AG04450 (cell line): ENCODE results near the gene NPIPA8. TPM values are rescaled to one million over a fixed set of nuclear protein-coding genes. Genes with fewer than 3 reads are reported as not detected.
"Not testable (repeated sequence)": the region's sequence is repeated elsewhere in the genome, so short reads cannot be mapped to it uniquely, and the experiment has no call there.

Experiments used
- CTCF ChIA-PET: fragments of 300-600, 350-600 bp; formaldehyde crosslinking; extraction: SDS; loops from one replicate; lab custom pipeline; 2022; ENCODE audit warnings: antibody characterized with exemption, inconsistent platforms; lab: Charles Lee
- POLR2A ChIA-PET: fragments of 350-600 bp; formaldehyde crosslinking; extraction: SDS; loops from one replicate; lab custom pipeline; 2021; ENCODE audit warnings: antibody characterized with exemption, inconsistent platforms; lab: Yijun Ruan, JAX
- DNase-seq: peaks from one replicate; pipeline ENCODE4 v3.0.0-alpha.2; 2011; ENCODE audit warnings: low read depth, low spot score
- H3K27ac ChIP-seq: one replicate; pipeline ENCODE4 v1.5.1; 2012; ENCODE audit warnings: low read depth, low read length, control low read depth
- H3K27me3 ChIP-seq: one replicate; pipeline ENCODE4 v1.6.0; 2012; ENCODE audit warnings: low read length; ENCODE audit not compliant: control insufficient read depth, insufficient read depth
- H3K4me3 ChIP-seq: 2 replicates; pipeline ENCODE4 v1.5.1; 2011; ENCODE audit warnings: mild to moderate bottlenecking, low read depth, low read length, control low read depth
- H3K9me3 ChIP-seq: 2 replicates; pipeline ENCODE4 v1.5.1; 2012; ENCODE audit warnings: low read length; ENCODE audit not compliant: control insufficient read depth, insufficient read depth
- polyA minus RNA-seq: library from RNA; depleted of rRNA, polyadenylated mRNA; stranded (reverse); fragments of >200 nt; gene quantifications from 2 replicates; pipeline ENCODE4 v1.2.3, GENCODE V29; 2011; rRNA and poly(A)+ RNA removed
- polyA plus RNA-seq: library from polyadenylated mRNA; depleted of rRNA; stranded (reverse); fragments of >200 nt; gene quantifications from 2 replicates; pipeline ENCODE4 v1.2.3, GENCODE V29; 2011; rRNA removed

Gene NPIPA8
- polyA plus RNA-seq (0.81 and 2.4 TPM in 2 replicates), polyA minus RNA-seq (0.26 and 0.28 TPM in 2 replicates)

DNA sequence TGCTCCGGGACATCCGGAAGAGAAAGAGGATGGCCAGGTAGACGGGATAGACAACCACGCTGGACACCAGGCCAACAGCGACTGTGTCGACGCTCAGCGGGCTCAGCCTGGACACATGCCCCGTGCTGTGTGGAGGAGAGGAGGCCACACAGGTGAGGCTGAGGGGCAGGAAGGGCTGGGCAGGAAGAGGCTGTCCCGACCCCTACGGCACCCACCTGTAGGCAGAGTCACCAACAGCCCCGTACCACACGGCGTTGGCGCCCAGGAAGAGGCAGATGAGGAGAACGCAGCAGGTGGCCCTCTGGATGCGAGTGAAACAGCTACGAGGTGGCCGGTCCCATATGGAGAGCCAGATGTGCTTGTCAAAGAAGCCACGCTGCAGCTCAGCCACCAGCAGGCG lies at the start of gene NPIPA8:
TSS of gene NPIPA8 (minus strand) at position 101 of the 400 bp plus-strand sequence. CDS start 4,074 bp downstream, outside the sequence.
- H3K9me3 ChIP-seq, POLR2A ChIA-PET, H3K27me3 ChIP-seq, H3K4me3 ChIP-seq, CTCF ChIA-PET, DNase-seq, H3K27ac ChIP-seq: not testable (repeated sequence)

DNA sequence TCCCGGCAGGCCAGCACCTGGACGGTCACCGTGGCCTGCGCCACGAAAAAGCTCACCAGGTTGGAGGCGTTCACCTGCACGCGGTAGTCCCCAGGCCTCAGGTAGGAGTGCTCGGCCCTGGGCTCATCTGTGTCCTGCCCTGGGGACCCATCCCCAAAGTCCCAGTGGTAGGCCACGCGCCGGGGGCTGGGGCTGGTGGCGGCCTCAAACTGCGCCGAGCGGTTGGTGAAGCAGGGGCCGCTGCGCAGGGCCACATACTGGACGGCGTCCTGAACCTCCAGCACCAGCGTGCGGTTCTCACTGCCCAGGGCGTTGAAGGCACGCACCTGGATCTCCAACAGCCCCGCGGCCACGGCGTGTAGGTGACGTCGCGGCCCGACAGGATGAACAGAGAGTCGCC lies 48.7 kb upstream of the NPIPA8 start:
- H3K4me3 ChIP-seq, DNase-seq, CTCF ChIA-PET, H3K27ac ChIP-seq, POLR2A ChIA-PET, H3K27me3 ChIP-seq, H3K9me3 ChIP-seq: not testable (repeated sequence)

DNA sequence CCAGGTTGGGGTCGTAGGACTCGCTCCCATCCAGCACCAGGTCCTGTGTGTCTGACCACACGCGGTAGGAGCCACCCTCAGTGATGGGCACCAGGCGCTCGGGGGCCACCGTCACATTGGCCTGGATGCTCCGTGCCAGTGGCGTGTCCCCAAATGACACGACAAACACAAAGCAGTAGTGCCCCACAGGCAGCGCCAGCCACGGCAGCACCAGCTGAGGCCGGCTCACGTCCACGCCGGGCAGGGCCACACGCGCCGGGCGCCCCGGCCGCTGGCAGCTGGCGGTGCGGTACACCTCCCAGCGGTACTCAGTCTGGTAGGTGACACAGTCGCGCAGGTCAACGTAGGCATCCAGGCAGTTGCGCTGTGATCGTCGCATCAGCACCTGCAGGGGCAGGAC lies 48.3 kb upstream of the NPIPA8 start:
- H3K27me3 ChIP-seq, H3K4me3 ChIP-seq, POLR2A ChIA-PET, H3K27ac ChIP-seq, DNase-seq, CTCF ChIA-PET, H3K9me3 ChIP-seq: not testable (repeated sequence)

DNA sequence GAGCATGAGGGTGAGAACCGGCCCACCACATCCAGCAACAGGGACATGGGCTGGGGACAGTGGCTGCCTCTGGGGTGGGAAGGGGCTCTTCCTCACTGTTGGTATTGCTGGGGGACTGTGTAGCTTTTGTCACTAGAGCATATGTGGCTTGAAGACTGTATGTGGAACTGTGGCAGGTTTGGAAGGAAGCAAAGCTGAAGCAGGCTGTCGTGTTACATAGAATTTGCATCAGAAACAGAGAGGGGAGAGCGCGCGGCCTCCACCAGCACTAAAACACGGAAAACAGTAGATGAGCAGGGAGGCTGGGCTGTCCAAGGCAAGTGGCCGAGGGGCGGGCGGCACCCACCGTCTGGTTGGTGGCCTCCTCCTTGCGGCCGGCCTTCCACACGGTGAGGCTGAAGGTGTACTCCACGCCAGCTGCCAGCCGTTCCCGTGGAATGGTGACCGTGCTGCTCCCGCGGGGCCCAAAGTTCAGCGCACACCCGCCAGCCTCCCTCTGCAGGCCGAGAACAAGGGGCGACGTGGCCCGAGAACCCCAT lies 47.6 kb upstream of the NPIPA8 start:
- DNase-seq, H3K4me3 ChIP-seq, CTCF ChIA-PET, H3K27me3 ChIP-seq, H3K27ac ChIP-seq, POLR2A ChIA-PET, H3K9me3 ChIP-seq: not testable (repeated sequence)

DNA sequence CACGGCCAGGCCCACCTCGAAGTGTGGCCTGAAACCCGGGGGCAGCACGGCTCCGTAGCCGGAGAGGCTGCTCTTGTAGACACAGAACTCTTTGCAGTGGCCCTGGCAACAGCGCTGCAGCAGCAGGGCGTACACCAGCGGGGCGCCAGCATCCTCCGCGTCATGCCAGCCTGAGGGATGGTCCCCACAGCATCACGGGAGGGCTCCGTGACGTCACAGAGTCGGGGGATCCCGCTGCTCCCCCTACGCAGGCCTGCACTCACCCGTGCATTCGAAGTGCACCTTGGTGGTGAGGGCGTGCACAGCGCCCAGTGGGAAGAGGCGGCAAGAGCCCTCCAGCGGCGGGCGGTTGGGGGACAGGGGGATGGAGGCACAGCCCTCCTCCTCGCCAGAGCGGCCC lies 46.2 kb upstream of the NPIPA8 start:
- CTCF ChIA-PET, H3K27ac ChIP-seq, H3K9me3 ChIP-seq, H3K27me3 ChIP-seq, POLR2A ChIA-PET, DNase-seq, H3K4me3 ChIP-seq: not testable (repeated sequence)

DNA sequence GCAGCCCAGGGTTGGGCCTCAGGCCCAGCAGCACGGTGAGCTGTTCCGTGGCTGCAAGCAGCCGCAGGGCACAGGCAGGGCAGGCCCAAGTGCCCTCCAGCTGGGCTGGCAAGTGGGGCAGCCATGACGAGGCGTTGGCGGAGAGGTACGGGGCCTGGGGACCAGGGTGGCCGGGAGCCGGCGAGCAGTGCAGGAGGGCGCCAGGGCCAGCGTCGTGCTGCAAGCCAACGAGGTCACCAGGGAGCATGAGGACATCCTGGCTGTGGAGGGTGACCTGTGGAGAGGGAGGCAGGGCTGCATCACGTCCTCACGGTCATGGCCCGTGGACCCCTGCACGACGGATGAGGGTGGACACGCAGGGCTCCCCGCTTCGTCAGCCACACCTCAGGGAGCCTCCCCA lies 11.2 kb upstream of the NPIPA8 start:
- POLR2A ChIA-PET, DNase-seq: not testable (repeated sequence)

DNA sequence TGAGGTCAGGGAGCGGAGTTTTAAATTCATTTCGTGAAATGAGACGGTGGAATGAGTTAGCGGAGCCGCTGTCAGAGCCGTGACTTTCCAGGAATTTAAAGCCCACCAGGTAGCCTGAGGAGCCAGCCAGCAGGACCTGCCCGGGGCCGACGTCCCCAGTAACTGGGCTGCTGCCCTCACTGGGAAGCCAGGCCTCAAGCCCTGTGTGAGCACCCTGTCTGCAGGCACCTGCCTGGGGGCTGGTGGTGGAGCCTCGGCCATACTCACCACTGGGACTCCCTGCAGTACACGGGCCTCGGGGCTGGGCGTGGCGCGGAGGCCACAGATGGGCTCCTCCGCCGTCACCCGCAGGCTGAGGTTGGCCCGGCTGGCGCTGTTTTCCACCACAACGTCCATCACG lies 10.5 kb upstream of the NPIPA8 start:
- H3K9me3 ChIP-seq, H3K27ac ChIP-seq, POLR2A ChIA-PET: not testable (repeated sequence)

More for the DNA sequence above, 11.2 kb upstream of the NPIPA8 start:
- H3K4me3 ChIP-seq, H3K27me3 ChIP-seq, H3K9me3 ChIP-seq, H3K27ac ChIP-seq, CTCF ChIA-PET: not testable (repeated sequence)

DNA sequence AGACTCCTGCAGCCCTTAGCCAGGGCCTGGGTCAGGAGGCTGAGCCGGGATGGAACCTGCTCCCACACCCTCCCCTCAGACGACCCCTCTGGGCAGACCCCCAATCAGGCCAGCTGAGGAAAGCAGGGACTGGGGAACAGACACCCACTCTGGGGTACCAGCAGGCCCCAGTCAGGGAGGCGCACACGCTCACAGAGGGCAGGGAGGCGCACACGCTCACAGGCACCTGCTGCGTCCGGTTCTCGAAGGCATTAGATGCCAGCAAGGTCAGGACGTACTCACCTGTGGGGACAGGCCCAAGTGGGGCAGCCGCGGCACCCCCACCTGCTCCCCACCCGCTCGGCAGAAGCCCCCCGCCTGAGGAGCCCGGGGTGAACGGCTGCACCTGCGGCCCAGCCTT lies 8.1 kb upstream of the NPIPA8 start:
- CTCF ChIA-PET, result not testable (repeated sequence)

More for the DNA sequence above, 10.5 kb upstream of the NPIPA8 start:
- H3K27me3 ChIP-seq, H3K4me3 ChIP-seq, DNase-seq, CTCF ChIA-PET: not testable (repeated sequence)

DNA sequence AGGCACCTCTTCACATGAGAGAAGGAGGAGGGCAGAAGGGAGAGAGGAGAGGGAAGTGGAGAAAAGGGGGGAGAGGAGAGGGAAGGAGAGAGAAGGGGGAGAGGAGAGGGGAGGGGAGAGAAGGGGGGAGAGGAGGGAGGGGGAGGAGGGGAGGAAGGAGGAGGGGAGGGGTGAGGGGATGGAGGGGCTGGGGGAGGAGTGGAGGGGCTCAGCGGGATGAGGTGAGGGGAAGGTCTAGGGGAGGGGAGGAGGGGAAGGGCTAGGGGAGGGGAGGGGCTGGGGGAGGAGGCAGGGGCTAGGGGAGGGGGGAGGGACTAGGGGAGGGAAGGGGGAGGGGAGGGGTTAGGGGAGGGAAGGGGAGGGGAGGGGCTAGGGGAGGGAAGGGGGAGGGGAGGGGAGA lies 5.5 kb upstream of the NPIPA8 start:
- DNase-seq, H3K9me3 ChIP-seq, POLR2A ChIA-PET, H3K4me3 ChIP-seq, H3K27ac ChIP-seq, H3K27me3 ChIP-seq, CTCF ChIA-PET: not testable (repeated sequence)

More for the DNA sequence above, 8.1 kb upstream of the NPIPA8 start:
- POLR2A ChIA-PET, H3K4me3 ChIP-seq, H3K27ac ChIP-seq, H3K9me3 ChIP-seq, H3K27me3 ChIP-seq, DNase-seq: not testable (repeated sequence)

DNA sequence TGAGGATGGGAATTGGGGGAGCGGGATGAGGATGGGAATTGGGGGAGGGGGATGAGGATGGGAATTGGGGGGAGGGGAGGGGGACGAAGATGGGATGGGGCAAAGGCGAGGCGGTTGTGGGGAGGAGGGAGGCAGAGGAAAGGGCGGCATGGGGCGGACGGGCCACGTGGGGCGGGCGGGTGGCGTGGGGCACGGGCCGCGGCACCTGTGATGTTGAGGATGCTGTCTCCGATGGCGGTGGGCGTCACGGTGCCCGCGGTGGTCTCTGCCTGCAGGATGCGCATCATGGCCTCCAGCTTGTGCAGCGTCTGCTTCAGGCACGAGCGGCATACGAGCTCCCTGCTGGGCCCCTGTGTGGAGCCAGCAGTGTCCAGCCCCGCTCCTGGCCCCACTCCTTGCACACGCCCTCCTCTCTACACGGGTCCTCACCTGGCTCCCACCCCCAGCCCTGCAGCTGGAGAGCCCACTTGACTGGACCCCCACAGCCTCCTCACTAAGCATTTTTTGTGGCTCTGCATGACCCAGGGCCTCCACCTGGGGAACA lies 5.0 kb upstream of the NPIPA8 start:
- DNase-seq, H3K27me3 ChIP-seq, CTCF ChIA-PET, H3K4me3 ChIP-seq, H3K9me3 ChIP-seq, POLR2A ChIA-PET, H3K27ac ChIP-seq: not testable (repeated sequence)

DNA sequence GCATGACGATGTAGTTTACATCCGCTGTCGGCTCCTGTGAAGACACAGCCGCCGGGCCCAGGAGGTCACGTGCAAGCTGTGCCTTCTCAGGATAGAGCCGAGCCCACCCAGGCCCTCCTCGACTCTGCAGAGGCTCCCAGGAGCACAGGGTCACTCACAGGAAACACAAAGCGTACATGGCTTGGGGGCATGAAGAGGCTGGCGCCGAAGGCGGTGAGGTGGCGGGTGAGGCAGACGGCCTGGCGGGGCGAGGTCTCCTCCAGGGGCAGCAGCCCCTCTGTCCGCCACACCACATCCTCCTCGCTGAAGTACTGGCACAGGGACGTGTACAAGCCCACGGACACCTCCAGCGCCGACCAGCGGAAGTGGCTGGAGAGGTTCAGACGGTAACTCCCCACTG lies 2.7 kb upstream of the NPIPA8 start:
- CTCF ChIA-PET, POLR2A ChIA-PET: not testable (repeated sequence)

DNA sequence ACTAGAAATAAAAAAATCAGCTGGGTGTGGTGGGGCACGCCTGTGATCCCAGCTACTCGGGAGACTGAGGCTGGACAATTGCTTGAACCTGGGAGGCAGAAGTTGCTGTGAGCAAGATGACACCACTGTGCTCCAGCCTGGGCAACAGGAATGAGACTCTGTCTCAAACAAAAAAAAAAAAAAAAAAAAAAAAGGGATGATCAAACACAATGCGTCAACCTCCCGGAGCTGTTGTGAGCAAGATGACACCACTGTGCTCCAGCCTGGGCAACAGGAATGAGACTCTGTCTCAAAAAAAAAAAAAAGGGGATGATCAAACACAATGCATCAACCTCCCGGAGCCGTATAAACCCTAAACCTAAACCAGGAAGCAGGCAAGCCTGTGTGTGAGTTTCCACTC lies 24.7 kb downstream of the NPIPA8 start:
- CTCF ChIA-PET, H3K27me3 ChIP-seq, POLR2A ChIA-PET, H3K9me3 ChIP-seq, H3K27ac ChIP-seq, DNase-seq, H3K4me3 ChIP-seq: not testable (repeated sequence)

More for the DNA sequence above, 2.7 kb upstream of the NPIPA8 start:
- not testable (repeated sequence) for H3K27ac ChIP-seq, DNase-seq, H3K9me3 ChIP-seq, H3K27me3 ChIP-seq, H3K4me3 ChIP-seq
